ENCODE measurements around the gene ZNF205.
"Not testable (repeated sequence)": the region's sequence is repeated elsewhere in the genome, so short reads cannot be mapped to it uniquely, and the experiment has no call there.

ZNF205 gene

GRCh38 chr16:3165111-3165822, 52.9 kb downstream of the ZNF205 start:
- no peak for DNase-seq

- DNase-seq, result no peak
These were observed 54.1 kb downstream of the ZNF205 start for GRCh38 chr16:3166505-3166886.

GRCh38 chr16:3168729-3169128, 56.3 kb downstream of the ZNF205 start:
- DNase-seq, result not testable (repeated sequence)
